GM10266 (cell line): ENCODE measurements around the gene SCAI.
"Not testable (repeated sequence)": the region's sequence is repeated elsewhere in the genome, so short reads cannot be mapped to it uniquely, and the experiment has no call there.

Experiments used
- DNase-seq: peaks from one replicate; pipeline ENCODE4 v3.0.0; 2012; ENCODE audit errors: extremely low spot score
- CTCF ChIP-seq: IDR thresholded peaks from 2 replicates; pipeline ENCODE4 v1.5.1; 2012; ENCODE audit warnings: mild to moderate bottlenecking, low read depth; ENCODE audit not compliant: control insufficient read depth, insufficient read depth; ENCODE audit errors: missing control alignments

SCAI gene

GRCh38 chr9:125099816-125100215, 43.5 kb downstream of the SCAI start:
- no peak for TF ChIP-seq CTCF
- no peak for DNase-seq

GRCh38 chr9:125095821-125096443, 47.4 kb downstream of the SCAI start:
- no peak for TF ChIP-seq CTCF
- no peak for DNase-seq

- no peak for DNase-seq
- TF ChIP-seq CTCF, result no peak
Observed at GRCh38 chr9:125091121-125091520, 52.2 kb downstream of the SCAI start.

- no peak for TF ChIP-seq CTCF
- peak; percentile 22 for DNase-seq
Observed at GRCh38 chr9:125089331-125089730, 54.0 kb downstream of the SCAI start.

GRCh38 chr9:125088752-125089151, 54.6 kb downstream of the SCAI start:
- TF ChIP-seq CTCF, result no peak
- no peak for DNase-seq

- DNase-seq, result no peak
- TF ChIP-seq CTCF, result no peak
Observed at GRCh38 chr9:125085703-125086477, 57.4 kb downstream of the SCAI start.

- DNase-seq, result not testable (repeated sequence)
Observed at GRCh38 chr9:125082197-125082596, 61.1 kb downstream of the SCAI start.

- DNase-seq, result not testable (repeated sequence)
Observed at GRCh38 chr9:125080797-125081196, 62.5 kb downstream of the SCAI start.
